ENCODE measurements around the gene GABBR2. TPM values are rescaled to one million over a fixed set of nuclear protein-coding genes. Genes with fewer than 3 reads are reported as not detected.

GABBR2 gene
- total RNA-seq, 2 donors from 2014 or later, result not detected

DNA sequence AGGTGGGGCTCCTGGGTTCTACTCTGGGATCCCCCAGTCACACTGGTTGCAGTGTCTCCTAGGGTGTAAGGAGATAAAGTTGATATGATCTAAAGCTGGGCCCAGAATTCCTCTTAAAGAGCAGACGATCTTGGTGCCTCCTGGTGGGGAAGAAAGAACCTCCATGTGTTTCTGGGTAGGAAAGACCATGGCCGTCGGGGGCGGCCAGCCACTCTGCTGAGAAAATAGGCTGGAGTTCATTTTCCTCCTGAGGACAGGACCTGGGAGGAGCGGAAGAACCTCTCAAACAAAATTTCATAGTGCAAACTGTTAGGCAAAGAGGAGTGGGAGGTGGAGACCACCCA lies 289.5 kb downstream of the GABBR2 start:
- ATAC-seq (no peak), DNase-seq (no peak)
- no peak overlapping the region for H3K27ac ChIP-seq
- H3K4me3 ChIP-seq, result no peak overlapping the region
- no peak for TF ChIP-seq POLR2A (IDR thresholded peaks at IDR 0.05)
- TF ChIP-seq CTCF (IDR thresholded peaks at IDR 0.05), result no peak
- H3K27me3 ChIP-seq, result no peaks in the 10 kb centered on the region
- H3K9me3 ChIP-seq, result no peaks in the 10 kb centered on the region
- H3K4me1 ChIP-seq, result no peaks in the 10 kb centered on the region
- no peaks in the 10 kb centered on the region for H3K36me3 ChIP-seq (replicated peaks in 1 of 2; ENCODE audit: insufficient read depth in 1 of 2, low read depth in 2 of 2)
- 79 to 82% methylated on average over 5 of the region's 5 CpGs for WGBS, 2 donors
- intact Hi-C loops (cut with DNase I), result no loop called here

GRCh38 chr9:98418578-98419259 lies 290.0 kb downstream of the GABBR2 start:
- no peak overlapping the region for H3K4me3 ChIP-seq
- no peaks in the 10 kb centered on the region for H3K36me3 ChIP-seq (replicated peaks in 1 of 2; ENCODE audit: insufficient read depth in 1 of 2, low read depth in 2 of 2)
- H3K9me3 ChIP-seq, result no peaks in the 10 kb centered on the region
- WGBS, 2 donors, result 83% methylated on average over 8 of the region's 8 CpGs
- no peaks in the 10 kb centered on the region for H3K4me1 ChIP-seq
- H3K27ac ChIP-seq, result no peak overlapping the region
- DNase-seq (no peak), ATAC-seq (no peak)
- TF ChIP-seq CTCF (IDR thresholded peaks at IDR 0.05), result no peak
- no peak for TF ChIP-seq POLR2A (IDR thresholded peaks at IDR 0.05)
- intact Hi-C loops (cut with DNase I), result no loop called here
- H3K27me3 ChIP-seq, result no peaks in the 10 kb centered on the region

DNA sequence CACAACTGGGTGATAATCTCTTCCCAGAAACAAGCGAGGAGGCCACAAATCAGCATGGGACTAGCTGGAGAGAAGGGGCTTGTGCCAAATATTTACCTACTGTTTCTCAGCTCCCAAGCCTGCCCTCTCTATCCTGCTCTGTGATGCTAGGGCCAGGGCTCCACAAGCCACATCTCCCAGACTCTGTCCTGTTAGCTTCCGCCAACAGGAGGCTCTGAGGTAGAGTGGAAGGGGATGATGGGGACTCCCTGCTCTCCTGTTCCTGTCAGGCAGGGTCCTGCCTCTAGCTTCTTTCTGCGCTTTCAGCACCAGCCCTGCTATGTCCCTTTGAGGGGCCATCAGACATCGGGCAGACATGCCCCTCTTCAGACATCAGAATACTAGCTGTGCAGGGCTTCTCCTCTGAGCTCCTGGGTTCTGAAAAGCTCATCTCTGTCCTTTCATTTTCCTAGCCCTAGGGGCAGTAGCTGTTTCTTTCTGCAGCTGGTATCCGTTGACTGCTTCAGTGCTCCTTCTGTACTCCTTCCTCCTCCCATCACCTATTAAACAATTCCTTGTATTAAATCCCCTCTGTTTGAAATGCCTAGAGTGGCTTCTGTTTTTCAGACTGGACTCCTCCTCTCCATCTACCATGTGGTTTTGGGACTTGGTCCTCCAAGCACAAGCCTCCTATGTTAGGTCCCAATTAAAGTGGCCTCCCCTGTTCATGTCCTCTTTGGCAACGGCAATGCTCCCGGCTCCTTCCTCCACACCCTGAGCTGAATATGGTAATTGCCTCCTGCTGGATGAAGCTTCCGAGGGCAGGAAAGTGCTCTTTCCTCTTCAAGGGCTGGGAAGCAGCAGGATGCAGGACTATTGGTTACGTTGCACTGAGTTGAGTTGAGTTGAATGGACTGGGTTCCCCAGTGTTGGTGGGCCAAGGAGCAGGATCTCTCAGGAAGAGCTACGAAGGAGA lies 292.2 kb downstream of the GABBR2 start:
- WGBS, 2 donors, result 77 to 86% methylated on average over 10 of the region's 10 CpGs
- intact Hi-C loops (cut with DNase I), result no loop called here

GRCh38 chr9:98415782-98416181 lies 293.0 kb downstream of the GABBR2 start:
- H3K27me3 ChIP-seq, result no peaks in the 10 kb centered on the region
- no peak overlapping the region for H3K4me3 ChIP-seq
- TF ChIP-seq POLR2A (IDR thresholded peaks at IDR 0.05), result no peak
- no peaks in the 10 kb centered on the region for H3K9me3 ChIP-seq
- ATAC-seq (no peak), DNase-seq (no peak)
- intact Hi-C loops (cut with DNase I), result no loop called here
- H3K4me1 ChIP-seq, result no peaks in the 10 kb centered on the region
- 44 to 55% methylated on average over 4 of the region's 4 CpGs for WGBS, 2 donors
- H3K27ac ChIP-seq, result no peak overlapping the region
- no peaks in the 10 kb centered on the region for H3K36me3 ChIP-seq (replicated peaks in 1 of 2; ENCODE audit: insufficient read depth in 1 of 2, low read depth in 2 of 2)

More for the DNA sequence above, 292.2 kb downstream of the GABBR2 start:
- H3K36me3 ChIP-seq (replicated peaks in 1 of 2; ENCODE audit: insufficient read depth in 1 of 2, low read depth in 2 of 2), result no peaks in the 10 kb centered on the region
- TF ChIP-seq CTCF (IDR thresholded peaks at IDR 0.05) (no peak), POLR2A (IDR thresholded peaks at IDR 0.05) (no peak)
- H3K4me3 ChIP-seq, result no peak overlapping the region
- H3K27me3 ChIP-seq, result no peaks in the 10 kb centered on the region
- H3K27ac ChIP-seq, result no peak overlapping the region
- DNase-seq (no peak), ATAC-seq (no peak)
- no peaks in the 10 kb centered on the region for H3K4me1 ChIP-seq
- no peaks in the 10 kb centered on the region for H3K9me3 ChIP-seq

DNA sequence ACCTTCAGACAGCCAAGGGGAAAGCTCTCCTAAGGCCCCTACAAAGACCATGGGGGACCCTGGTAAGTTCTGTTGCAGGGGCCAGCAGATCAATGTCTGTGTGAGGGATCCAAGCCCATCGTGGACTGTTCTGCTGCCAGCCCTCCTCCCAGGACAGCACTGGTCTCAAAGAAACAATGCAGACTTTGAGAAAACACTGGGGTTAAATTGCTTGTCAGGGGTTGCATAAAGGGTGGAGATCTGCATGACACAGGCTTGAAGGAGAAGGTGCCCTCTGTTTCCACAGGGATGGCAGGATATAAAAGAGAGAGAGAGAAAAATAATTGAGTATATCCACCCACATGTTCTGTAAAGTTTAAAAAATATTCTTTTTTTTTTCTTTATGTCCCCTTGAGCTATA lies 295.7 kb downstream of the GABBR2 start:
- Histone ChIP-seq H3K4me1 (no peaks in the 10 kb centered on the region), H3K36me3 (replicated peaks in 1 of 2; ENCODE audit: insufficient read depth in 1 of 2, low read depth in 2 of 2) (no peaks in the 10 kb centered on the region), H3K4me3 (no peak overlapping the region), H3K27ac (no peak overlapping the region), H3K27me3 (no peaks in the 10 kb centered on the region), H3K9me3 (no peaks in the 10 kb centered on the region)
- TF ChIP-seq CTCF (IDR thresholded peaks at IDR 0.05), result no peak
- no peak for TF ChIP-seq POLR2A (IDR thresholded peaks at IDR 0.05)
- 50 to 80% methylated on average over 1 of the region's 1 CpG for whole genome bisulfite sequencing, 2 donors
- intact Hi-C loops (cut with DNase I), result no loop called here
- ATAC-seq, result no peak
- no peak for DNase-seq
